ENCODE measurements around the gene GOLPH3. TPM values are rescaled to one million over a fixed set of nuclear protein-coding genes. Genes with fewer than 3 reads are reported as not detected.

The GOLPH3 gene
- total RNA-seq, 1 experiment from 2014 or later, result 80.1 TPM

Other genes with a start within 250 kb of the GOLPH3 start
- 27.4 and 28.0 TPM in 2 replicates for gene MTMR12, start 138.6 kb upstream of the GOLPH3 start, total RNA-seq (2014; rRNA removed; shearing (Covaris generic))

All from A172 (cell line).